GM19455 (cell line): ENCODE data around the gene FAM200B.

Source experiments
- ATAC-seq: cut with Tn5 transposase; IDR thresholded peaks from one replicate; pipeline ENCODE4 v1.9.1; 2021; ENCODE audit not compliant: unreplicated experiment

FAM200B gene

DNA sequence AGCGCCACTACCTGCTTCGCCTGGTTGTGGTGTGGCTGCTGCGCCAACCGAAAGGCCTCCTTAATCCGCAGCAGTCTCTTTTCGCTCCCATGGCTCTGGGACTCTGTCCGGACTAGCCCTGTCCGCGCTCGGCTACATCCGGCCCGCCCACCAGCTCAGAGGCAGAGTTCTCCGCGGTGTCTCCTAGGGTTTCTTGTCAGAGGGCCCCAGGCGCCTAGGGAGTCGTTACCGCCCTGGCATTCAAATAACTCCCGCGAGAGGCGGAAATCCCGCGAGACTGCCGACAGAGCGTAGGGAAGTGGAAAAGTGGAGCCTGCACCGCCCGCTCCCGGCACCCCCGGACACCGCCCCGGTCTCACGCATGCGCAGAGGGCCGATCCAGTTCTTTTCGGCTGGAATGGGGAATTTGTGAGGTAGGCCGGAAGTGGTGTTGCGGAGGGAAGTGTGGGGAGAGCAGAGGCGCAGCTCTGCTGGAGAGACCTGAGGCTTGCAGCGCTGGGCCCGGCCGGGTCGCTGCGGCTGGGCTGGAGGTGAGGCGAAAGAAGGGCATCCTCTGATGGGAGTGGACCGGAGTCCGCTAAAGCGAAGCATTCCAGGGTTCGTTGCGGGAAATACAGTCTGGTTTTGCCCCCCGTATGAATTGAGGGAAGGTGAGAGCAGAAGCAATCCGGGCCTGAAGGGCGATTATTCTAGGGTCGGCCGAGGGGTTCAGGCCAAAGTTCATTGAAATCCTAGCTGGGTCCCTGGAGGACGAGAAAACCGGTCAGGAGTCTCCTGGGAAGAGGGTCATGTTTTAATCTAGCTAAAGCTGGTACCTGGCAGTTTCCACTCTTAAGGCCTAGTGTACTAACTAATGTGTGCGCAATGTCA is at the start of gene FAM200B:
TSS of gene FAM200B (plus strand) at position 456 of the 870 bp plus-strand sequence. CDS start 5,151 bp downstream, outside the sequence.
- peak; percentile 91 for ATAC-seq

- no peak for ATAC-seq
Measured at GRCh38 chr4:15636818-15637217, 44.8 kb upstream of the FAM200B start.

DNA sequence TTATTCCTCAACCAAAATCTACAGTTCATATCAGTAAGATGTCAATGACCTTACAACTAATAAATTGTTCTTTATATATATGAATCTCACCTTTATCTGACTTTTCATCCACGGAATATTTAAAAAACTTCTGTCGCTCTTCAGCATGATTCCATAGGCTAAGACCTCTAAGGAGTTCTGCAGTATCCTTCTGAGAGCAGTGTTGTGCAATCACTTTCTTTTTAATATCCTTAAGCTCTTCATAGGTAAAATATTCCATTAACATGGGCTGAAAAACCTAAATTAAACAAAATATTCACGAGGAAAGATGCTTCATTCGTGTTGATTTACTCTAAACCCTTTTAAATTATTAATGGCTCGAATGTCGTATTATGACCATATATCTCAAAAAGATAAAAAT is 43.2 kb upstream of the FAM200B start:
- ATAC-seq, result no peak

DNA sequence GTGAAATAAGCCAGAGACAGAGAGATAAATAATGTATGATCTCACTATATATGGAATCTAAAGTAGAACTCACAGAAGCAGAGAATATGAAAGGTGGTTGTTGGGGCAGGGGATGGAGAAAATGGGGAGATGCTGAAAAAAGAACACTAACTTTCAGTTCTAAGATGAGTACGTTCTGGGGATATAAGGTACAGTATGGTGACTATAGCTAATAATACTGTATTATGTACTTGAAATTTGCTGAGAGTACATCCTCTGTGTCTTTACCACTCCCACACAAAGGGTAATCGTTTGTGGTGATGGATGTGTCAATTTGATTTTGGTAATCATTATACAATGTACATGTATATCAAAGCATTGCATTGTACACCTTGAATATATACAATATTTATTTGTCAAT is 33.0 kb upstream of the FAM200B start:
- peak; percentile 41 for ATAC-seq

- ATAC-seq, result peak; percentile 31
Measured at GRCh38 chr4:15649914-15650545, 31.6 kb upstream of the FAM200B start.

- no peak for ATAC-seq
Measured at GRCh38 chr4:15651676-15652075, 30.0 kb upstream of the FAM200B start.

- no peak for ATAC-seq
Measured at GRCh38 chr4:15652191-15652590, 29.4 kb upstream of the FAM200B start.

DNA sequence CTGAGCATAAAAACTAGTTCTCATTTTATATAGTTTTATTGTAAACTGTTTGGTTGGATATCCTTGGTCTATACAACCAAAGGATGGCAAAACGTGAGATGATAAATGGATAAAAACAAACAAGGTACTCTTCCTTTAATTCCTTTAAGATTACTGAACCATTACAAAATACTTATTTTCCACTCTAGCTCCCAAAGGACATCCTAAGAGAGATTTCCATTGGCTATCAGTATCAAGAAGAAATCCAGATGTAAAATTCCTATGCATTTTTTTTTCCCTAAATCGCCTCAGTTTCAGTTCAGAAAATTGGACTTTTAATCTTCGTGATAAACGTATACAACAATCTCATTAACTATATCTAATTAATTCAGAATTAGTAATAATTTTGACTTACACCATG is 28.8 kb upstream of the FAM200B start:
- no peak for ATAC-seq

DNA sequence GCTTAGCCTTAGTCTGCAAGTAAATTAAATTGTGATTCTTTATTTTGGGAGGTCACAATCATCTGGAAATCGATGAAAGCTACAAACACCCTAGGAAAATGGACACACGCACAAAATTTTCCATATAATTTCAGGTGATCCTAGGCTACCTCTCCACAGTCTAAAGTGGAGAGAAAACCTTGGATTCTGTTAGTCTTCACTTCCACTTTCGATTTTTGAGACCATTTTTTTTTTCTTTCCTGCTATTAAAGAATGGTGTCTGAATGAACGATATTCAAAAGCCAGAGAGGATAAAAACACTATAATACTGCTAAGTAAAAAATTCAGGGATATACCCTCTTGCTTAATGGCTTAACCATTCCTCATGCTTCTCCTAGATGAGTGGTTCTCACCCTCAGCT is 28.2 kb upstream of the FAM200B start:
- ATAC-seq, result no peak

- ATAC-seq, result peak; percentile 21
Measured at GRCh38 chr4:15653864-15654592, 27.6 kb upstream of the FAM200B start.

DNA sequence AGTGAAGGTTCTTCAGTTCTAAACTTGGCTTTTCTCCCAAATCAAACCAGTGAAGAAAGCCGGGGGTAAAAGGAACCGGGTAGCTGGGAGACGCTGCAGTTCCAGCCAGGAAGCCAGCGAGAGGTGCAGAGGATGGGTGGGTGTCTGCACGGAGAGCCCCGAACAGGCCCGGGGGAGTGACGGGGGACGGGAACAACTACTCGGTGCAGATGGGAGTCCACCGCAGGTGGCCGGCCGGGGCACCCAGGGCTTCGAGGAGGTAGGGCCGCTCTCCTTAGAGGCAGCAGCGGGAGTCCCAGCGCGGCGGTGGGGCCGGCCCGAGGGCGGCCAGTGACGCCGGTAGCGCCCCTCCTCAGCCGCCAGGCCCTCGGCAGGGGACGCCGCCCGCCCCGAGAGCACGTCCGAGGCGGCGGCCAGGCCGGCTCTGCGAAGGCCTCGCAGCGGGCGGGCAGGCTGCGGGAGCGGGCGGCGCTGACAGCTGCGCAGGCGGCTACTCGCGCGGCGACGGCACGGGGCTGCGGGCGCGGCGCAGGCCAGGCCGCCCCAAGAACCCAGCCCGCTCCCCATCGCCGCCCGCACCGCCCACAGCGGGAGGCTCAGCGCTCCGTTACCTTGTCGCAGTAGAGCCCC is 26.9 kb upstream of the FAM200B start:
- ATAC-seq, result peak; percentile 57

GRCh38 chr4:15655223-15656037 is 26.2 kb upstream of the FAM200B start, which contains the start of gene FBXL5:
TSS of gene FBXL5 (minus strand) at chr4:15655357. CDS start at chr4:15655287, 70 bp downstream.
- peak; percentile 69 for ATAC-seq

- ATAC-seq, result no peak
Measured at GRCh38 chr4:15656038-15656470, 25.6 kb upstream of the FAM200B start.

DNA sequence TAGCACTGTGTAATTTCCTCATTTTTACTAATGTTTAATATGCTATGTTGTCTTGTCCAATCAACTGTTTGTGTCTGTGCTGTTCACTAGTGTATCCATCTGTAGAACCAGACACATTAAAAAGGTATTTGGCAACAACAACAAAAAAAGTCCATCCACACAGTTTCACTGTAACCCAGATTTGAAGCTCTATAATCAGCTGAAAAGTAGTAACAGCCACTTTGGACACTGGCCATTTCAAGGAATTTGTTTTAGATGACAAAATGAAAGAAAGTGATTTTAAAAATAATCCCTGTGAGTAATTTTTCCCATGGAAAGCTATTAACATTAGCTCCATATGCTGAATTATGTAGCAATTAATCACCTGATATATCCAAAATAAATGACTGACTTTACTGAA is 24.3 kb upstream of the FAM200B start:
- ATAC-seq, result no peak

DNA sequence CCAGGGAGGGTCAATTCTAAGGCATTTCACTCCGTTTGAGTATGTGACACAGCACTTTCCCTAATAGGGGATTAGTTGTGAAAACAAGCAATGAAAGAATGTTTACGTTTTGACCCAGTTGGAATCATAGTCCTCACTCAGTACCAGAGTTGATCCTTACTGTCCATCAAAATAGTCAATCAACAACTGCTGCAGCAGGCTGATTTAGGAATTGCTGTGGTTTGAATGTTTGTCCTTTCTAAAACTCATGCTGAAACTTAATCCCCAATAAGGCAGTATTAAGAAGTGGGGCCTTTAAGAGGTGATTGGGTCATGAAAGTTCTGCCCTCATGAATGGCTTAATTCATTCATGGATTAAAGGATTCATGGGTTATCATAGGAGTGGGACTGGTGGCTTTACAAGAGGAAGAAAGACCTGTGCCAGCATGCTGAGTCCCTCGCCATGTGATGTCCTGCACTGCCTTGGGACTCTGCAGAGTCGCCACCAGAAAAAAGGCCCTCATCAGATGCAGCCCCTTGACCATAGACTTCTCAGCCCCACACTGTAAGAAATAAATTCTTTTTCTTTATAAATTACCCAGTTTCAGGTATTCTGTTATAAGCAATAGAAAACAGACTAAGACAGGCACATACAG is 23.4 kb upstream of the FAM200B start:
- no peak for ATAC-seq

DNA sequence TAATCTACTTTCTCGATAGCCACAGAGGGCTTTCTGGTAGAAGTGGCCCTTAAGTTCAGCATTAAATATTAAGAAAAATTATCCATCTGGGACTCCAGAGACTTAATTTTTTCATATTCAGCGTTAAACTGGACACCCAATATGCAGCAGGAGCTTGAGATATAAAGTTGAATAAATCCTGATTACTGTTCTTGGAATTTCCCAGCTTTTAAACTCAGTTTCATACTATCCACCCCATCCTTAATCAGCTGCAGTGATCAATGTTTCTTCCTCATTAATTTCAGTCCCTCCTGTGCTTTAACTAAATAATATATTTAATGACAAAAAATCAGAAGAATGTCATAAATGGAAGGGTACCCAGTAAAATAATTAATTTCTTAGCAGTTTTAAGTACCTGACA is 22.8 kb upstream of the FAM200B start:
- ATAC-seq, result no peak

- no peak for ATAC-seq
Measured at GRCh38 chr4:15659768-15660570, 21.7 kb upstream of the FAM200B start.

- no peak for ATAC-seq
Measured at GRCh38 chr4:15665753-15666365, 15.8 kb upstream of the FAM200B start.
